ENCODE data around the gene TFCP2.
A peak's percentile ranks its signal among the peaks of the same experiment; 100 is the strongest.
"Not testable (repeated sequence)": the region's sequence is repeated elsewhere in the genome, so short reads cannot be mapped to it uniquely, and the experiment has no call there.

TFCP2 gene

DNA sequence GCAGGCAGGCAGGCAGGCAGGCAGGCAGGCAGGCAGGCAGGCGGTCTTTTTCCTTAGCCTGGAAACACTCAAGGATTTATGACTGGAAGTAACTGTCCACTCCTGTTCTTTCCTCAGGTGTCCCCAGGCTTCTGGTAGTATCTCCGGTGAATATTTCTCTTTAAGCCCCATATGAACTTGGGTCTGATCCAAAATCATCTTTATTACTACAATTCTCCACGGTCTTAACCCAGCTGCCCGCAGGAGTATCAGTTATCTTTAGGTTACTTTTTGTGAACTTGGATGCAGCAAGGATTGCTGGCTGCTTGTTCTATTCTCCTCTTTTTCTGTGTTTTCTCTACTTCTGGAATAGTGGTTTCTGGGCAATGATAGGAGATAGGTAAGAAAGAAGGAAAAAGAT, 92.8 kb downstream of the TFCP2 start:
- DNase-seq: no peak

DNA sequence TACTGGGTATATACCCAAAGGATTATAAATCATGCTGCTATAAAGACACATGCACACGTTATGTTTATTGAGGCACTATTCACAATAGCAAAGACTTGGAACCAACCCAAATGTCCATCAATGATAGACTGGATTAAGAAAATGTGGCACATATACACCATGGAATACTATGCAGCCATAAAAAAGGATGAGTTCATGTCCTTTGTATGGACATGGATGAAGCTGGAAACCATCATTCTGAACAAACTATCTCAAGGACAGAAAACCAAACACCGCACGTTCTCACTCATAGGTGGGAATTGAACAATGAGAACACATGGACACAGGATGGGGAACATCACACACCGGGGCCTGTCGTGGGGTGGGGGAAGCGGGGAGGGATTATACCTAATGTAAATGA, 94.1 kb downstream of the TFCP2 start:
- not testable (repeated sequence) for DNase-seq

DNA sequence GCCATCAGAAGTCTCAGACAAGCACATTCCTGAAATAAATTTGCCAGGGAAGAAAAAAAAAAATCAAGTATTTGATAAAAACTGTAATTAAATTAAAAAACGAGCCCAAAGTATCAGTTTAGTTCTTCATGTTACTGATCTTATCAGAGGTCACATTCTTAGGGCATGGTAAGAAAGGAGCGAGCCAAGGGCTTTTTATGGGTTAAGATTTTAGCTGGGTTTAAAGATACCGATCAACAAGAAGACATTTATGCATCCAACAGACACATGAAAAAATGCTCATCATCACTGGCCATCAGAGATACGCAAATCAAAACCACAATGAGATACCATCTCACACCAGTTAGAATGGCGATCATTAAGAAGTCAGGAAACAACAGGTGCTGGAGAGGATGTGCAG, 94.6 kb downstream of the TFCP2 start:
- DNase-seq: not testable (repeated sequence)

DNA sequence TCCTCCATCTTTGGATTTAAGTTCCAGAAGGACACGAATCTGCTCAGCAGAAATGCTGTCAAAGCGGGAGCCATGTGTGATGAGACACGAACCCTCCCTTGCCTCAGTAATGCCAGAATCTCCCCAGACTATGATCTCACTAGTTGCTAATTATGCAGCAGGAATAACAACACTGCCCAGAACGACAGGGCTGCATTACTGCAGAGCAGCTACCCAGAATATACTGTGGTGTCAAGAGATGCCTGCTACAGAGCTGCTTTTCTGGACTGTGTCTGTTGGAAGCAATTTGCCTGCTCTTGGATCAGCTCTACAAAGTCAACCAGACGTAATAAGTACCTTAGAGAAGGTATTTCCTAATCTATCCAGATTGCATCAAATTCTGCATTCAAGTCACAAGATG, 95.0 kb downstream of the TFCP2 start:
- no peak for DNase-seq

DNA sequence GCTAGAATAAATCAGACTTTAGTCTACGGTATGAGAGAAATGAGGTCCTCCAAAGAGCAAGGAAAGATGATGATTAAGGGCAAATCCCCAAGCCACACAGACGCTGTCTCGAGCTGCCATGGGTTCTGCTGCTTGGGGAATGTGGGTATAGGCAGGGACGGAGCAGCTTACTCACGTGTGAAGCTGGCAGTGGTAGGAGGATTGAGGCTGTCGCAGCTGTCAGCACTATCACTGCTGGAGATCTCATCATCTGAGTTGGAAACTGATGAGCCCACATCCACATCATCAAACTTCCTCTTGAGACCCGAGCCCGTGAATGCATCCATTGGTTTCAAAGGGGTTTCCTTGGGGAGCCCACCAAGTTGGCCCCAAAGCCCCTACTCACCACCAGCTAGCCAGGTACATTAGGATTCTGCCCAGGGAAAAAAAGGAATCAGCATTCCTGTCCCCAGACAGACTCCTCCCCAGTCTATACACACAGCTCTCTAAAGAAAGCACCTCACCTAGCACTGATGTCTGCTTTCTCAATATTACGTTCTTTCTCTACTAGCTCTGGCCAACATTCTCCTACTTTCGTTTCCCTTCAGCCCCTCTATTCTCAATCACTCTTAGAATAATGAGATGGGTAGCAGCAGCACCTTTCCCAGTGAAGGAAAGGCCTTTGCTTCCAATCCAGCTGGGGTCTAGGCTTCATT, 96.6 kb downstream of the TFCP2 start:
- DNase-seq: peak; percentile 8 to 10

DNA sequence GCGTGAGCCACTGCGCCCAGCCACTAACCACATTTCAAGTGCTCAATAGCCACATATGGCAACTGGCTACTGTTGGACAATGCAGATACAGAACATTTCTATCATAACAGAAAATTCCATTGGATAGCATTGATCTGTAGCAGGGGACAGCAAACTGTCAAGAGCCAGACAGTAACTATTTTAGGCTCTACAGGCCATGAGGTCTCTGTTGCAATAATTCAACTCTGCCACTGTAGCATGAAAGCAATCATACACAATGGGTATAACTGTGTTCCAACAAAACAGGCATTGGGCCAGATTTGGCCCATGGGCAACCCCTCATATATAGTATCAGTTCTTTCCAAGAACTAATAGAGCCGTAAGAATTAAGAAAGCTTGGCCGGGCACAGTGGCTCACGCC, 97.5 kb downstream of the TFCP2 start:
- DNase-seq: no peak

DNA sequence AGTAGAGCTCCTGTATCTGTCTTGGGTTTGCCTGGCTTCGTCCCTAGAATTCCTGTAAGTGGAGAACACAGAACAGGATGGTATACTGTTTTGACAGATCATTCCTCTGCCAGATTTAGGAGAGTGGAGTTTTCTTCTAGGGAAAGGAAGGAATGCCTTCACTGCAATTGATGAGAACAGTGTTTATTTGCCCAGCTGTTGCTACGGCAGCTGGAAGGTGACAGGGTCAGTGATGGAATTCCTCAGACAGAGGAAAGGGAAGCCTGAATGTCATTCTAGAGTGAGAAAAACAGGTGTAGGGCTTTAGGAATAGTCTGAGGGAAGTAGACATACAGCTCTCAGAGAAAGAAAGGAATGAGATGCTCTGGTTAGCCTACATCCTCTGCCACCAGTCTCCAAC, 101.3 kb downstream of the TFCP2 start:
- DNase-seq: no peak

DNA sequence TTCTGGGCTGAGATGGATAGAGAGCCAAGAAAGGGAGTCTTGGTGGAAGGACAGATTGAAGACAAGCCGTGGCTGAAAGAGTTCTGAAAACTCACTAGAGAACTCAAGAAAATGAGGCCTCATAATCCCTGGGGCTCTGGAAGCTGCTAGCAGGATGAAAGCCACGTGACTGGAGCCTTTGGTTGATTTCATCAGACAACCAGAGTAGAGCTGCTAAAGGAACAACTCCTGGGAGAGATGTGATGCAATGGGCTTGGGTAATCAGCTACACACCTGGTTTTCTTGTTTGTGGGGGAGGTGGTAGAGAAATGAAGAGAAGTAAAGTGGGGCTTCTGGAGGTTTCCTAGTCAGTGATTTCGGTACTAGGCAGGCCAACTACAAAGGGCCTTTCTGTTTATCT, 102.9 kb downstream of the TFCP2 start:
- DNase-seq: no peak

DNA sequence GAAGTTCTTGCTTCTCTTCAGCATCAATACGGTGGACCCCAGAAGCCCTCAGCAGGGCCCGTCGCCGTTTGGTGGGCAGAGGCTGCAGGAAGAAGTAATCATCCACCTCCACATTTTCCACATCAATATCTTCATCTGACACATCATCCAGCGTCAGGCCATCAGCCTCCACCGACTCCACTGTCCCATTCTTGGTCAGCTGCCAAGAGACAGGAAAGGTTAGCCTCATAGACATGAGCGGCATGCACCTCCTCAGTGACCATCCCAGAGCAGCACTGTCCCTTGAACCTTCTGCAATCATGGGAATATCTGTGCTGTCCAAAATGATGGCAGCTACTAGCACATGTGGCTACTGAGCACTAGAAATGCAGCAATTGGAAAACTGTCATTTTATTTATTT, 105.2 kb downstream of the TFCP2 start:
- DNase-seq: no peak

DNA sequence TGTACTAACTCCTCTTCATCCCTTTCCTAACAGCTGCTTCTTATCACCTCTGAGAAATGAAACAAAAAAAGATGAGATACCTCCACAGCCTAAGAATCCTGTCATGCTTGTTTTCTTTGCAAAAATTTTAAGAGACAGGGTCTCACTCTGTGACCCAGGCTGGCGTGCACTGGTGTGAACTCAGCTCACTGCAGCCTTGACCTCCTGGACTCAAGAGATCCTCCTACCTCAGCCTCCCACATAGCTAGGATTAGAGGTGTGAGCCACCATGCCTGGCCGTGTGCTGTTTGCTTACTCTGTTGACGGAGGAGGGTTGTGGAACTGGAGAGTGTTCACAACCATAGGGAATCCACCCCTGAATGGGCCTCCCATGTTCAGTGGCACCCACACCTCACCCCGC, 105.7 kb downstream of the TFCP2 start:
- no peak for DNase-seq

DNA sequence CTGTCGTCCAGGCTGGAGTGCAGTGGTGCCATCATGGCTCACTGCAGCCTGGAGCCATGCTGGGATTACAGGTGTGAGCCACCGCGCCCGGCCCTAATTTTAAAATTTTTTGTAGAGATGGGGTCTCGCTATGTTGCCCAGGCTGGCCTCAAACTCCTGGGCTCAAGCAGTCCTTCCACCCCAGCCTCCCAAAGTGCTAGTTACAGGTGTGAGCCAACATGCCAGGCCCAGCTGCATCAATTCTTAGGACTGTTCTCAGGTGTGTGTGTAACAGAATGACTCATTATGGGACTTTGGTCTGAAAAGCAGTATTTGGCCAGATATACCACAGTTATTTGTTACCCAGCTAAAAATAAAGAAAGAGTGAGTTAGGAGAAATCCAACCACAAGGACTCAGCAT, 107.4 kb downstream of the TFCP2 start:
- no peak for DNase-seq

DNA sequence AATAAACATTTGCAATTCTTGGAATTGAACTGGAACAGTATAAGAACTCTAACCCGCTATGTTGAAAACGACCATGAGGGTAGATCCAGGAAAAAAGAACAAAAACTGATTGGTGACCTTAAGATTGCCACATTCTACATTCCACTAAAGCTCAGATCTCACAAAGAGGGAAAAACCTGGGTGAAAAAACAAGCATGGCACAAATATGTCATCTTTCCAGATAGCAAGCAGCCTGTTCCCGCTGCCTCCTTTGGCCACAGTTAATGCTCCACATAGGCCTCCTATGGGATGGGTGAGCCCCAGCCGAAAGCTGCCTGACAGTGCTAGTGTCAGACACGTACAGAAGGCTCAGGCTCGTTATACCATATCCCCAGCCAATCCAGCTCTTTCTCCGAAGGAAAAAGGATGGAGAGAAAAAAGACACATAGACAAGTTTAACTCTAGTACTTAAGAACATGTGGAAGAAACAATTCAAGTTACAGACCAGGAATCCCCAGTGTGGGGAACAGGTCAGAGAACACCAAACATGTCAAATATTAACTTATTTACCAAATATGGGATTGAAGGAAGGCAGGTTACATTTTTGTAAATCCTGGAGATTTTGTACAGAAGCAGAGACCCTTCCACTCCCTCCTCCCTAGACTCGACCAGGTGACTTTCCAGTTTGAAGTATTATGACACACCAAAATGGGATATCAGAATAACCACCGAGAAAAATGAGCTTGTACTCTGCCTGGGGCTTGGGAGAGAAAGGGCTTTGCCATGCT, 110.1 kb downstream of the TFCP2 start:
- DNase-seq: no peak

DNA sequence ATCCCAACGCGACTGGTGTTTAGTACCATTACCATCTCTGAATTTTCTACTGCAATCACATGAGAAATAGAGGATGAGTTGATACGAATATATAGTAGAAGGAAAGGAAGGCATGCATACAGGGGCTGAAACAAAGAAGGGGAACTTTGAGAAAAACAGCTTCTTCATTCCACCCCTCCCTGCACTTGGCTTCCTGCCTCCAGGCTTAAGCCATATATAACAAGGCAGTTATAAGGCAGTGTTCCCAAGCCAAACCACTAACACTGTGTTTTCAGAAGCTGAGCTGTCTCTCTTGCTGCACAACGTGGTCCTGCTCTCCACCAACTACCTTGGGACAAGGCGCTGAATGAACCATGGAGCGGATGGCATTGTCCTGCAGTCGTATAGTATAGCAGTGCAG, 113.8 kb downstream of the TFCP2 start:
- no peak for DNase-seq

DNA sequence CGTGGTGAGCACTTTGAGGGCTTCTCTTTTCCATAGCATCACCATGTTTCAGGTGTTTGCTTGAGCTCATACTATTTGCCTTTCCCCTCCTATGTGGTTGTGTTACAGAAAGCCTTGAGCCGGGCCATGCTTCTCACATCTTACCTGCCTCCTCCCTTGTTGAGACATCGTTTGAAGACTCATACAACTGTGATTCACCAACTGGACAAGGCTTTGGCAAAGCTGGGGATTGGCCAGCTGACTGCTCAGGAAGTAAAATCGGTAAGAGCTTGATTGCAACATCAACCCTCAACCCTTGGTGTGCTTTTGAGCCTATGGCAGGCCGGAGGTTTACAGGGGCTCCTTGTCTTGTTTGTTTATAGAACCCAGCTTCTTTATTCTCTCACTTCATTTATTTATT, 116.7 kb downstream of the TFCP2 start:
- no peak for DNase-seq

DNA sequence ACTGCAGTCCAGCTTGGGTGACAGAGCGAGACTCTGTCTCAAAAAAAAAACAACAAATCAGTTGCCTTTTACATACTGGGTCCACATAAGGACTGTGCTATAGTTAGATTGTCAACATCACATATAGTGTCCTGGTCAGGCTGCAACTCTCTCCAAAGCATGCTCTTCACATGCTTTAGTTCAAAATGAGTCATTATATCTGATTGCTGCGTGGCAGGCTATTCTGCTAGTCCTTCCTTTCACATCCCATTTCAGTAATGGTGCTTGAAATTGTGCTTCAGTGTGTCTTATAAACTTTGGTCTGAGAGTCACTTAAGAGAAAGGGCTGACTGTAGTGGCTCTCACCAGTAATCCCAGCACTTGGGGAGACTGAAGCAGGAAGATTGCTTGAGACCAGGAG, 117.9 kb downstream of the TFCP2 start:
- DNase-seq: no peak

DNA sequence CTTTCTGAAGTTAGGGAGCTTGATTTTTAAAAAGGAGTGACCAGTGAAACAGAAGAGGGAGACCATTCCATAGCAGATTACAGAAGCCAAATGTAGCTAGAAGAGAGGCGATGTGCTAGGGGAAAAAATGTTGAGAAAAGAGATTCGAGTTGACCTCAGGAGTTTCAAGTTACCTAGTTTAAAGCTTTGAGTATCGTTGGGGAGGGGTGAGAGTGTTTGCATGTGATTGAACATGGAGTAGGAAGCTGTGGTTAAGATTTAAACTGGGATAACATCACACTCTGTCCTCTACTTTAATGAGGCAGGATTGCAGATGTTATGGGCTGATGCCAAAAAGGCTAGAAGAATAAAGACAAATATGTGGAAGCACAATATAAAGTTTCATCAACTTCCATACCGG, 121.1 kb downstream of the TFCP2 start:
- no peak for DNase-seq

DNA sequence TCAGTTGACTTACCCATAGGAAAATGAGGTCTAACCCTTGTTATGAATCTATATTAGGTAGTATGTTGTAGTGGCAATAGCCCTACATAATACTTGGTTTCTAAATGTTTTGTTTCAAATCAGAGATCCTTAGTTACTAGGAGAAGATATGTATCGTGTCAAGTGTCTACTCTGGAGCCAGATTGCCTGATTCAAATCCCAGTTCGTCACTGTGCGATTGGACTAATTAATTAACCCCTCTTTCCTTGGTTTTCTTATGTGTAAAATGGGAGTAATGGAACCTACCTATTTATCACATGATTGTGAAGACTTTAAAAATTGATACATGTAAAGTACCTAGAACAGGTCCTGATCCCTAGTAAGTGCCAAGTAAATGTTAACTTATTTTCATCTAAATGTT, 123.4 kb downstream of the TFCP2 start:
- DNase-seq: no peak

DNA sequence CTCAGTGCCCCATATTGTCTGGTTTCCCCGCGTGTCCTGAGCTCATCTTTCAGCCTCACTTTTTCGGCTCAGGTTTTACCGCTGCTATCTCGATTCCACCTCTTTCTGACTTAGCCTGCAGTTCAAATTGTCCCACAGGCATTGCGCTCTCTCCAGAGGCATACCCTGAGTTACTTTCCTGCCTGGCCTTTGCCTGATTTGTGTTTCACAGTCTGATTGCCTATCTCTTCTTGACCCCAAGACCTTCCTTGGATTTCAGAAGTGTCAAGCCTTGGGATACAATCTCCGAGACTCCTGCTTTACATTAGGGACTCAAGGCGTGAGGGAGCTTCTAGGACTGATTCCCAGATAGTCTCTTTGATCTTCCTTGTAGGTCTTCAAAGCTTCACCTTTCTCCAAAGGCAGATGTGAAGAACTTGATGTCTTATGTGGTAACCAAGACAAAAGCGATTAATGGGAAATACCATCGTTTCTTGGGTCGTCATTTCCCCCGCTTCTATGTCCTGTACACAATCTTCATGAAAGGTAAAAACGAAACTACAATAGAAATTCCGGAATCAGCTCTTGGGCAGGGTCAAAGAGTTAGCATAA, 124.2 kb downstream of the TFCP2 start:
- DNase-seq: no peak

DNA sequence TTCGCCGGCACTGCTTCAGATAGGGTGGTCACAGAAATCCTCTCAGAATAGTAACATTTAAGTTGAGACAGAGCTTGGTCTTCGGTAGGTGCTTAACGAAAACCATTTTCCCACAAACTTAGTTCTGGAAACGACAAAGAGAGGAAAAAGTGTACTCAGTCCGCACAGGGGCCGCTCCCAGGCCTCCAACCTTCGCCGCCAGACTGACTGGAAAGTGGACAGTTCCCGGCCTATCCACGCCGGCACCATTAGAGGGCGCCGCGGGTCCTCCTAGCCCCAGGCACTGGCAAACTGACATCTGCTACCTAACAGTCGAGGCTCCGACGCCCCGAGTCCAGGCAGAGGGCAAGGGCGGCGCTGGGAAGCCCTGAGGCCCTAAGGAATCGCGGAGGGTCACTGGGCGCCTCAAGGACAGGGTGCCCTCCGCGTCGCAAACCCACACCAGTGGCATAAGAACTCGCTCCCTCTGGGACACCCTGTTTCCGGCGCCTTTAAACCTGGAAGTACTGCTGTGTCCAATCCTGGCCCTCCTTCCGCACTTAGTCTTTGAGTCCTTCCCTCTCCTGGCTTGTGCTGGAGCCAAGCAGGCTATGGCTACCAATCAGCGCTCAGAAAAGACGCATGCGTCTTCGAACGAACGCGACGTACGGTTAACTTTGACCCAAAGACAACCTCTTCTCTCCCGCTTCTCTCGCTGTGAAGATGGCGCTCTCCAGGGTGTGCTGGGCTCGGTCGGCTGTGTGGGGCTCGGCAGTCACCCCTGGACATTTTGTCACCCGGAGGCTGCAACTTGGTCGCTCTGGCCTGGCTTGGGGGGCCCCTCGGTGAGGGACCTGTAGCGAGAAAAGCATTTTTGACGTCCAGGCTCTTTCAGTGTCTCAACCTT, 125.0 kb downstream of the TFCP2 start, which contains the start of gene LETMD1:
Gene LETMD1 (plus strand): TSS at position 673 of the 886 bp plus-strand sequence. CDS start 30 bp downstream, at position 703.
- DNase-seq: peak; percentile 82 to 86
